NK-92 (cell line): Measurements from ENCODE around the gene ZNF768.
A peak's percentile ranks its signal among the peaks of the same experiment; 100 is the strongest.
"Not testable (repeated sequence)": the region's sequence is repeated elsewhere in the genome, so short reads cannot be mapped to it uniquely, and the experiment has no call there.

Experiments
- DNase-seq: peaks from one replicate; lab custom pipeline; 2025; ENCODE audit not compliant: unreplicated experiment; lab: John Stamatoyannopoulos, UW

Gene ZNF768

GRCh38 chr16:30533748-30534367 is 7.5 kb upstream of the ZNF768 start:
- no peak for DNase-seq

GRCh38 chr16:30533146-30533522 is 6.8 kb upstream of the ZNF768 start:
- DNase-seq, result no peak

- no peak for DNase-seq
Measured at GRCh38 chr16:30532285-30533145, 6.1 kb upstream of the ZNF768 start.

GRCh38 chr16:30530163-30531037 is 4.0 kb upstream of the ZNF768 start:
- DNase-seq, result no peak

- DNase-seq, result no peak
Measured at GRCh38 chr16:30528799-30529457, 2.6 kb upstream of the ZNF768 start.

- no peak for DNase-seq
Measured at GRCh38 chr16:30527635-30528178, 1.3 kb upstream of the ZNF768 start.

GRCh38 chr16:30526823-30527634 is 663 bp upstream of the ZNF768 start:
- peak; percentile 21 for DNase-seq

- DNase-seq, result no peak
Measured at GRCh38 chr16:30525844-30526136, 576 bp downstream of the ZNF768 start.

- no peak for DNase-seq
Measured at GRCh38 chr16:30524575-30525568, 1.5 kb downstream of the ZNF768 start.

- no peak for DNase-seq
Measured at GRCh38 chr16:30523768-30524574, 2.4 kb downstream of the ZNF768 start.

- not testable (repeated sequence) for DNase-seq
Measured at GRCh38 chr16:30522702-30523463, 3.5 kb downstream of the ZNF768 start.

GRCh38 chr16:30521873-30522641 is 4.3 kb downstream of the ZNF768 start:
- DNase-seq, result no peak

- no peak for DNase-seq
Measured at GRCh38 chr16:30521476-30521872, 4.9 kb downstream of the ZNF768 start.

GRCh38 chr16:30519120-30520049 is 7.0 kb downstream of the ZNF768 start:
- no peak for DNase-seq

- DNase-seq, result no peak
Measured at GRCh38 chr16:30518552-30518951, 7.8 kb downstream of the ZNF768 start.

GRCh38 chr16:30515275-30515674 is 11.1 kb downstream of the ZNF768 start:
- no peak for DNase-seq
